Activated T-cell treated with anti-CD3 and anti-CD28 coated beads, Interleukin-2, amount 50 U/mL, for 4 hours (primary cell): ENCODE data around the gene SGCG. TPM values are rescaled to one million over a fixed set of nuclear protein-coding genes. Genes with fewer than 3 reads are reported as not detected.
"Not testable (repeated sequence)": the region's sequence is repeated elsewhere in the genome, so short reads cannot be mapped to it uniquely, and the experiment has no call there.

Experiments
- ATAC-seq, 2 donors: fragments of 200-7000 bp; cut with Tn5 transposase; one replicate each; pipeline ENCODE4 v1.10.0; 2021
- DNase-seq: peaks from one replicate; pipeline ENCODE4 v3.0.0-alpha.2; 2020
- H3K27me3 Mint-ChIP-seq: one replicate; pipeline ENCODE4 v1.8.0; 2021; ENCODE audit warnings: low read depth, mixed read lengths
- H3K36me3 Mint-ChIP-seq: one replicate; pipeline ENCODE4 v1.8.0; 2022; ENCODE audit warnings: mixed read lengths; ENCODE audit not compliant: insufficient read depth
- H3K4me1 Mint-ChIP-seq: one replicate; pipeline ENCODE4 v1.8.0; 2021; ENCODE audit warnings: low read depth, mixed read lengths
- H3K4me3 Mint-ChIP-seq: one replicate; pipeline ENCODE4 v1.8.0; 2021; ENCODE audit warnings: mild to moderate bottlenecking, moderate library complexity, mixed read lengths
- H3K9me3 Mint-ChIP-seq: one replicate; pipeline ENCODE4 v1.8.0; 2021; ENCODE audit warnings: mixed read lengths
- total RNA-seq, 3 donors: library from RNA; stranded (reverse); gene quantifications; one replicate each; pipeline ENCODE4 v1.2.1, GENCODE V29; 2021

SGCG gene
- total RNA-seq, result not detected

GRCh38 chr13:23180711-23181110 is at the start of gene SGCG:
TSS of gene SGCG (plus strand) at chr13:23180979. CDS start at chr13:23203695, 22,716 bp downstream.
- DNase-seq (no peak), ATAC-seq (no peak)
- Mint-ChIP-seq H3K9me3 (peaks cover 7% of the 10 kb centered on the region), H3K36me3 (no peaks in the 10 kb centered on the region), H3K4me3 (no peak within 1 kb of the TSS), H3K4me1 (no peaks in the 10 kb centered on the region), H3K27me3 (peaks cover 5% of the 10 kb centered on the region)

- no peaks in the 10 kb centered on the region for H3K9me3 Mint-ChIP-seq
- no peak overlapping the region for H3K4me3 Mint-ChIP-seq
- no peaks in the 10 kb centered on the region for H3K27me3 Mint-ChIP-seq
- H3K36me3 Mint-ChIP-seq, result no peaks in the 10 kb centered on the region
- no peak for DNase-seq
- H3K4me1 Mint-ChIP-seq, result no peaks in the 10 kb centered on the region
- no peak for ATAC-seq
These were observed 46.2 kb upstream of the SGCG start for GRCh38 chr13:23134542-23134941.

GRCh38 chr13:23140492-23140891 is 40.3 kb upstream of the SGCG start:
- H3K9me3 Mint-ChIP-seq, result no peaks in the 10 kb centered on the region
- no peaks in the 10 kb centered on the region for H3K36me3 Mint-ChIP-seq
- no peak overlapping the region for H3K4me3 Mint-ChIP-seq
- no peaks in the 10 kb centered on the region for H3K4me1 Mint-ChIP-seq
- ATAC-seq, result no peak
- DNase-seq, result no peak
- peaks cover 2% of the 10 kb centered on the region for H3K27me3 Mint-ChIP-seq

GRCh38 chr13:23141964-23142363 is 38.8 kb upstream of the SGCG start:
- no peak for DNase-seq
- H3K9me3 Mint-ChIP-seq, result no peaks in the 10 kb centered on the region
- H3K36me3 Mint-ChIP-seq, result no peaks in the 10 kb centered on the region
- ATAC-seq, result no peak
- H3K27me3 Mint-ChIP-seq, result peaks cover 2% of the 10 kb centered on the region
- no peak overlapping the region for H3K4me3 Mint-ChIP-seq
- H3K4me1 Mint-ChIP-seq, result no peaks in the 10 kb centered on the region

GRCh38 chr13:23142607-23143006 is 38.2 kb upstream of the SGCG start:
- H3K4me3 Mint-ChIP-seq, H3K9me3 Mint-ChIP-seq, H3K4me1 Mint-ChIP-seq, H3K27me3 Mint-ChIP-seq, H3K36me3 Mint-ChIP-seq, DNase-seq, ATAC-seq: not testable (repeated sequence)

GRCh38 chr13:23144431-23144830 is 36.3 kb upstream of the SGCG start:
- H3K4me3 Mint-ChIP-seq, result no peak overlapping the region
- H3K4me1 Mint-ChIP-seq, result no peaks in the 10 kb centered on the region
- no peaks in the 10 kb centered on the region for H3K9me3 Mint-ChIP-seq
- H3K27me3 Mint-ChIP-seq, result peaks cover 3% of the 10 kb centered on the region
- DNase-seq (no peak), ATAC-seq (no peak)
- no peaks in the 10 kb centered on the region for H3K36me3 Mint-ChIP-seq

GRCh38 chr13:23146006-23146405 is 34.8 kb upstream of the SGCG start:
- ATAC-seq (no peak), DNase-seq (no peak)
- H3K27me3 Mint-ChIP-seq, result peaks cover 3% of the 10 kb centered on the region
- H3K9me3 Mint-ChIP-seq, result no peaks in the 10 kb centered on the region
- no peak overlapping the region for H3K4me3 Mint-ChIP-seq
- H3K36me3 Mint-ChIP-seq, result no peaks in the 10 kb centered on the region
- no peaks in the 10 kb centered on the region for H3K4me1 Mint-ChIP-seq

- Mint-ChIP-seq H3K9me3 (no peaks in the 10 kb centered on the region), H3K36me3 (no peaks in the 10 kb centered on the region), H3K4me3 (no peak overlapping the region), H3K27me3 (peaks cover 3% of the 10 kb centered on the region), H3K4me1 (no peaks in the 10 kb centered on the region)
- ATAC-seq (no peak), DNase-seq (no peak)
These were observed 33.8 kb upstream of the SGCG start for GRCh38 chr13:23146811-23147625.

GRCh38 chr13:23147827-23148226 is 33.0 kb upstream of the SGCG start:
- Mint-ChIP-seq H3K4me1 (no peaks in the 10 kb centered on the region), H3K4me3 (no peak overlapping the region), H3K36me3 (no peaks in the 10 kb centered on the region), H3K9me3 (no peaks in the 10 kb centered on the region), H3K27me3 (peaks cover 3% of the 10 kb centered on the region)
- ATAC-seq (no peak), DNase-seq (no peak)

- H3K9me3 Mint-ChIP-seq, result no peaks in the 10 kb centered on the region
- H3K27me3 Mint-ChIP-seq, result peaks cover 39% of the 10 kb centered on the region
- H3K4me3 Mint-ChIP-seq, result no peak overlapping the region
- H3K4me1 Mint-ChIP-seq, result no peaks in the 10 kb centered on the region
- H3K36me3 Mint-ChIP-seq, result no peaks in the 10 kb centered on the region
- DNase-seq (no peak), ATAC-seq (no peak)
These were observed 23.0 kb upstream of the SGCG start for GRCh38 chr13:23157781-23158180.

GRCh38 chr13:23159205-23159759 is 21.5 kb upstream of the SGCG start:
- Mint-ChIP-seq H3K27me3 (peaks cover 36% of the 10 kb centered on the region), H3K9me3 (no peaks in the 10 kb centered on the region), H3K36me3 (no peaks in the 10 kb centered on the region), H3K4me1 (no peaks in the 10 kb centered on the region), H3K4me3 (no peak overlapping the region)
- DNase-seq (no peak), ATAC-seq (peak in 1 of 2 donors; percentile 43)

- DNase-seq (no peak), ATAC-seq (peak in 1 of 2 donors; percentile 23)
- Mint-ChIP-seq H3K4me1 (no peaks in the 10 kb centered on the region), H3K27me3 (peaks cover 33% of the 10 kb centered on the region), H3K9me3 (no peaks in the 10 kb centered on the region), H3K4me3 (no peak overlapping the region), H3K36me3 (no peaks in the 10 kb centered on the region)
These were observed 20.8 kb upstream of the SGCG start for GRCh38 chr13:23159760-23160637.

- H3K27me3 Mint-ChIP-seq, result peaks cover 30% of the 10 kb centered on the region
- H3K9me3 Mint-ChIP-seq, result no peaks in the 10 kb centered on the region
- DNase-seq (no peak), ATAC-seq (no peak)
- H3K36me3 Mint-ChIP-seq, result no peaks in the 10 kb centered on the region
- H3K4me1 Mint-ChIP-seq, result no peaks in the 10 kb centered on the region
- no peak overlapping the region for H3K4me3 Mint-ChIP-seq
These were observed 19.9 kb upstream of the SGCG start for GRCh38 chr13:23160638-23161480.

GRCh38 chr13:23161481-23161825 is 19.3 kb upstream of the SGCG start:
- no peaks in the 10 kb centered on the region for H3K36me3 Mint-ChIP-seq
- H3K27me3 Mint-ChIP-seq, result peaks cover 29% of the 10 kb centered on the region
- no peaks in the 10 kb centered on the region for H3K4me1 Mint-ChIP-seq
- DNase-seq (no peak), ATAC-seq (no peak)
- H3K9me3 Mint-ChIP-seq, result no peaks in the 10 kb centered on the region
- no peak overlapping the region for H3K4me3 Mint-ChIP-seq
